ENCODE data around the gene PLK1.
"Not testable (repeated sequence)": the region's sequence is repeated elsewhere in the genome, so short reads cannot be mapped to it uniquely, and the experiment has no call there.

The PLK1 gene

DNA sequence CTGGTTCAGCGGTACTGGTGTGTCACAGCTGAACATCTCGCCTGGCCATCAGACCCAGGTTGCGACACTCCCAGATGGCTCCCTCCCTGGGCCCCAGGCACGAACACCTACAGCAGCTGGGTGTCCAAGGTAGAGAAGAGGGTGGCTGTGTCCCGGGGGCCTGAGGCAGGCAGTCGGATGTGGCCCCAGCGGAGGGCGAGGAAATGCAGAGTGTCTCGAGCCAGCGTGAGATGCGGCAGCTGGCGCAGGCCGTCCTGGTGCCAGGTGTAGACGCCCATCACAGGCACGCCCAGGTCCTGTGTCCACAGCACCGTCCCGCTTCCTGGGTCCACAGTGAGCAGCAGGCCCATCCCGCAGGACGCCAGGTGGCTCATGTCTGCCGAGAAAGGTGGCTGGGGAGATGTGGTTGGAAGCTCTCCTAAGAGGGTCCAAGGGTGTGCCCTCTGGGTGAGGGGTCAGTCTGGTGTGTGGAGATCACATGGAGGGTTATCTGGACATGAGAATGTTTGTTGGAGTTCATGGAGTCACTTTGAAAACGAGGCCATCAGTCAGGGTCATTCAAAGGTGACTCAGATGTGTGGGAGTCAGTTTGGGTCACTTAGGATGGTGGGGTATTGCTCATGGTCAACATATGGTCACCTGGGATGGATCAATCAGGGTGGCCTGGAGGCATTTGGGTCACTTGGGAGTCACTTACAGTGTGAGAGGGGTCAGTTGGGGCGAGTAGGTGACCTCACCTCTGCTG, 26.3 kb downstream of the PLK1 start:
- no peak for DNase-seq (ENCODE audit: low read depth in 1 of 2, low spot score in 1 of 2)
- in situ Hi-C loops (cut with HindIII; ENCODE audit: low pct_unique_long_range_greater_than_20kb, low sequenced_read_pairs) = no loop called here
- no peak for TF ChIP-seq JUND (IDR thresholded peaks at IDR 0.05; ENCODE audit: low read depth)

DNA sequence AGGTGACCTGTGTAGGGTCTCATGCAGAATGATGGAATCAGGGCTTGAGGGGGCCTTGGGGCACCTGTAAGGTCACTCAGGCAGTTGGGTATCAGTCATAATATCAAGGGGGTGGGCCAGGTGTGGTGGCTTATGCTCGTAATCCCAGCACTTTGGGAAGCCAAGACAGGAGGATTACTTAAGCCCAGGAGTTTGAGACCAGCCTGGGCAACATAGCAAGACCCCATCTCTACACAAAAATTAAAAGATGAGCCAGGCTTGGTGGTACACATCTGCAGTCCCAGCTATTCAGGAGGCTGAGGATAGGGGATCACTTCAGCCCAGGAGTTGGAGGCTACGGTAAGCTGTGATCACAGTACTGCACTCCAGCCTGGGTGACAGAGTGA, 26.8 kb downstream of the PLK1 start:
- DNase-seq (ENCODE audit: low read depth in 1 of 2, low spot score in 1 of 2) = no peak
- TF ChIP-seq JUND (IDR thresholded peaks at IDR 0.05; ENCODE audit: low read depth) = no peak
- in situ Hi-C loops (cut with HindIII; ENCODE audit: low pct_unique_long_range_greater_than_20kb, low sequenced_read_pairs) = no loop called here

DNA sequence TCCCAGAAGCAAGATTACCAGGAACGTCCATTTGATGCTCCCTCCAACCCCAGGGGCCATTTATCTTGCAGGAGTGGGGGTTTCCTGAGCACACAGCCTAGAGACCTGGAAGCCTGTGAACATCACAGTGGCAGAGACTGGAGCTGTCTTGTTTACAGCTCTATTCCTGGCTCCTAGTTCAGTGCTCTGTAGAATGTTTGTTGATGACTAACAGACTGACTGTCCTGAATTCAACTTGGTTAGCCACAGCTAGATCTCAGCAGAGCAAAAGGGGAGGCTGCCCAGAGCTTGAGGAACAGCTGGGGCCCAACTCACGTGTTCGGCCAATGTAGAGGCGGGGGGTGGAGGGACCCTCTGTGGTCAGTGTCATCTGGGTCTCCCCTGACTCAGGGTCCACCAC, 27.8 kb downstream of the PLK1 start:
- TF ChIP-seq JUND (IDR thresholded peaks at IDR 0.05; ENCODE audit: low read depth) = no peak
- in situ Hi-C loops (cut with HindIII; ENCODE audit: low pct_unique_long_range_greater_than_20kb, low sequenced_read_pairs) = no loop called here
- DNase-seq (ENCODE audit: low read depth in 1 of 2, low spot score in 1 of 2) = no peak

DNA sequence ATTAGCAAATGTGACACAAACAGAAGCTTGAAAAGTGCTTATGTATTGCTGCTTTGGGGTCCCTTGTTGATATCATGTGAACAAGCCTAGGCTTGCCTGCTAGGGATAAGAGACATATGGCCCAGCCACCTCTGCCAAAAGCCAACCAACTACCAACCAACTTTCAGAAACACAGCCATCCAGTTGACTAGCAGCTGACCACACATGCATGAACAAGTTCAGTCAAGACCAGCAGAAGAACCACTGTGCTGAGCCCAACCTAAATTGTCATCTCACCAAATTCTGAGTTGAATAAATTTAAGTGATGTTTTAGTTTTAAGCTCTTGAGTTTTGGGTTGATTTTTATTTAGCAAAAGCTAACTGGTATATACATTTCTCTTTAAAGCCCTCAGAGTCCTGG, 30.8 kb downstream of the PLK1 start:
- TF ChIP-seq JUND (IDR thresholded peaks at IDR 0.05; ENCODE audit: low read depth) = no peak
- DNase-seq (ENCODE audit: low read depth in 1 of 2, low spot score in 1 of 2) = no peak
- in situ Hi-C loops (cut with HindIII; ENCODE audit: low pct_unique_long_range_greater_than_20kb, low sequenced_read_pairs) = no loop called here

DNA sequence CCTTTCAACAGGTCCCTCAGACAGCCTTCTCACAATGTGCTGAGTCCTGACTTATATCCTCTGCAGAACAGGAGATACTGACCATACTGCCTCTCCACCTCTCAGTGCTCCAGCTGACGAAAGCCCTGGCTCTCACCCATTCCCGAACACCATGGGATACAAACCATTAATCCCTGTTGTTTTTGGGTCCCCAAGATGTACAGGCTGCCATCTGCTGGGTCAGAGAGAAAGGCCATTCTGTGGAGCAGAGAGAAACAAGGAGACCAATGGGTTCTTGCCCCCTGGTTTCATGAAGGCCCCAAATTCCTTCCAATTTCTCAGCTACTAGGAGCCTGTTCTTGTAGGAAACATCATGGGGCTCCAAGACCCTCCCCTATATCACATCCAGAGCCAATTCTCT, 31.3 kb downstream of the PLK1 start:
- no peak for TF ChIP-seq JUND (IDR thresholded peaks at IDR 0.05; ENCODE audit: low read depth)
- in situ Hi-C loops (cut with HindIII; ENCODE audit: low pct_unique_long_range_greater_than_20kb, low sequenced_read_pairs) = no loop called here
- DNase-seq (ENCODE audit: low read depth in 1 of 2, low spot score in 1 of 2) = peak in 1 of 2 experiments; percentile 29

DNA sequence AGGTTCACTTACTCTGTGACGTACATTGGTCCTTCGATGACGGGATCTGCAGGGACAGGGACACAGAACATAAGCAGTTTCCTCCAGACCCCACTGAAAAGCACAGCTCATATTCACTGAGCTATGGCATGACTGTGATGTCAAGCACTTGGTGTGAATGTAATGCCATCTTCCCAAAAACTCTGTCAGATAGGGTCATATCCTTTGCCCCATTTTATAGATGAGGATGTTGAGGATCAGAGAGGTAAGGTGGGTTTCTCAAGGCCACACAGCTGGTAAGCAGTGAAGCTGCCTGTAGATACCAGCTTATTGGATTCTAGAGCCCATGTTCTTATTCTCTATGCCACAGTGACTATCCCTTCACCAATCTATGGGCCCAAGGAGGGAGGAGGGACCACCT, 31.8 kb downstream of the PLK1 start:
- DNase-seq (ENCODE audit: low read depth in 1 of 2, low spot score in 1 of 2) = no peak
- TF ChIP-seq JUND (IDR thresholded peaks at IDR 0.05; ENCODE audit: low read depth) = no peak
- in situ Hi-C loops (cut with HindIII; ENCODE audit: low pct_unique_long_range_greater_than_20kb, low sequenced_read_pairs) = no loop called here

DNA sequence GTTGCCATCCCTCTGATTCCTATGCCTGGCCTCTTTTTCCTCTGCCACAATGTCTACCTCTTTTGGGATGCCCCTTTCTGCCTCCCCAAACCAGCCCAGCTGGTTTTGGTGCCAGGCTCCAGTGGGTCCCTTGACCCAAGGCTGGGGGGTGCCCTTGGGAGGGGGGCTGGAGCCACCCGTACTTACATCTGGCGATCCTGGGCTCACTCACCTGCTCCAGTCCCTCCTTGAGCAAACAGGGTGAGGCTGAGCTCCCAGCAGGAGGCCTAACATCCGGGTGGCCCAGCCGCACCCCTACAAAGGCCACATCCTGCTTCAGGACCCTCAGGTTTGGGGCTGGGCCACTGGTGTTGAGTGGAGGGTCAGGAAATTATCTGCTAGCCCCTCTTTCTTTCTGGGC, 33.1 kb downstream of the PLK1 start:
- TF ChIP-seq JUND (IDR thresholded peaks at IDR 0.05; ENCODE audit: low read depth) = no peak
- no peak for DNase-seq (ENCODE audit: low read depth in 1 of 2, low spot score in 1 of 2)
- in situ Hi-C loops (cut with HindIII; ENCODE audit: low pct_unique_long_range_greater_than_20kb, low sequenced_read_pairs) = no loop called here

DNA sequence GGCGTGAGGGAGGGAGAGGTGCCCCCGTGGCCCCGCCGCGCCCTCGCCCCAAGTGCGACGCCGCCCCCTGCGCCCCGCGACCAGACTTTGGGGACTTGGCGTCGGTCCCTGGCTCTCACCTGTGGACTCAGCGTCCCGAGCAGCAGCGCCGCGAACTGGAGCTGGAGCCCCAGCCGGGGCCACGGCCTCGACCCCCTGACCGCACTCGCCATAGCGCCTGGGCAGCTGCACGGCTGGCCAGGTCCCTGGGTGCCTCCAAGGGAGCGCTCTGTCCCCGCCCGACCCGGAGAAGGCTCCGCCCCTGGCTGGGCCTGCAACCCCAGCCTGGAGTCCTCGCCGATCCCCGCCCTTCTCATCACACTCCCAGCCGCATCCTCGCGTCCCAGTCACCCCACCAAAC, 34.3 kb downstream of the PLK1 start, which contains the start of gene ERN2:
TSS of gene ERN2 (minus strand) at position 247 of the 400 bp plus-strand sequence. CDS start at position 212, 35 bp downstream.
- in situ Hi-C loops (cut with HindIII; ENCODE audit: low pct_unique_long_range_greater_than_20kb, low sequenced_read_pairs) = no loop called here
- no peak for TF ChIP-seq JUND (IDR thresholded peaks at IDR 0.05; ENCODE audit: low read depth)
- DNase-seq (ENCODE audit: low read depth in 1 of 2, low spot score in 1 of 2) = no peak

DNA sequence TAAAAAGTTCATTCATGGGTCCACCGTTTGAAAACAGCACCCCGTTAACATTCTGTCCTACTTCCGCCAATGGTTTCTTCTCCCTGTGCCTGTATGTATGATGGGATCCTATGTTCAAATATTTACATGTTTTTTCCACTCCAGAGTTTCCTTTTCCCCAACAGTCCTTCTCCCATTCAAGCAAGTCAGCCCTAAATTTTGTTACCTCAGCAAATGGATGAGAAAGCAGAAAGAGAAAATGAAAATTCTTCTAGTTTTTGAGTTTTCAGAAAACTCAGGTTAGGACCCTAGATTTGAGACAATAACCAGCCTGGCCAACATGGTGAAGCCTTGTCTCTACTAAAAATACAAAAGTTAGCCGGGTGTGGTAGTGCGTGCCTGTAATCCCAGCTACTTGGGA, 37.8 kb downstream of the PLK1 start:
- no peak for DNase-seq (ENCODE audit: low read depth in 1 of 2, low spot score in 1 of 2)
- in situ Hi-C loops (cut with HindIII; ENCODE audit: low pct_unique_long_range_greater_than_20kb, low sequenced_read_pairs) = no loop called here
- TF ChIP-seq JUND (IDR thresholded peaks at IDR 0.05; ENCODE audit: low read depth) = no peak

DNA sequence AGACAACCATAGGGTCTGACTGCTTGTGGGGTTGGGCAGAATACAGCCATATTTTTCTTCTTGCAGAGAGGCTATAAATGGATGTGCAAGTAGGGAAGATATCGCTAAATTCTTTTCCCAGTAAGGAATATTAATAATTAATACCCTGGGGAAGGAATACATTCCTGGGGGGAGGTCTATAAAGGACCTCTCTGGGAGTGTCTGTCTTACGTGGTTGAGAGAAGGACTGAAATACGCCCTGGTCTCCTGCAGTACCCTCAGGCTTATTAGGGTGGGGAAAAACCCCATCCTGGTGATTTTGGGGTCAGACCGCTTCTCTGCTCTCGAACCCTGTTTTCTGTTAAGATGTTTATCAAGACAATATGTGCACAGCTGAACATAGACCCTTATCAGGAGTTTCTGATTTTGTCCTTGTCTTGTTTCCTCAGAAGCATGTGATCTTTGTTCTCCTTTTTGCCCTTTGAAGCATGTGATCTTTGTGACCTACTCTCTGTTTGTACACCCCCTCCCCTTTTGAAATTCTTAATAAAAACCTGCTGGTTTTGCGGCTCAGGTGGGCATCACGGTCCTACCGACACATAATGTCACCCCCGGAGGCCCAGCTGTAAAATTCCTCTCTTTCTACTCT, 44.0 kb downstream of the PLK1 start:
- DNase-seq (ENCODE audit: low read depth in 1 of 2, low spot score in 1 of 2); in situ Hi-C loops (cut with HindIII; ENCODE audit: low pct_unique_long_range_greater_than_20kb, low sequenced_read_pairs): not testable (repeated sequence)

DNA sequence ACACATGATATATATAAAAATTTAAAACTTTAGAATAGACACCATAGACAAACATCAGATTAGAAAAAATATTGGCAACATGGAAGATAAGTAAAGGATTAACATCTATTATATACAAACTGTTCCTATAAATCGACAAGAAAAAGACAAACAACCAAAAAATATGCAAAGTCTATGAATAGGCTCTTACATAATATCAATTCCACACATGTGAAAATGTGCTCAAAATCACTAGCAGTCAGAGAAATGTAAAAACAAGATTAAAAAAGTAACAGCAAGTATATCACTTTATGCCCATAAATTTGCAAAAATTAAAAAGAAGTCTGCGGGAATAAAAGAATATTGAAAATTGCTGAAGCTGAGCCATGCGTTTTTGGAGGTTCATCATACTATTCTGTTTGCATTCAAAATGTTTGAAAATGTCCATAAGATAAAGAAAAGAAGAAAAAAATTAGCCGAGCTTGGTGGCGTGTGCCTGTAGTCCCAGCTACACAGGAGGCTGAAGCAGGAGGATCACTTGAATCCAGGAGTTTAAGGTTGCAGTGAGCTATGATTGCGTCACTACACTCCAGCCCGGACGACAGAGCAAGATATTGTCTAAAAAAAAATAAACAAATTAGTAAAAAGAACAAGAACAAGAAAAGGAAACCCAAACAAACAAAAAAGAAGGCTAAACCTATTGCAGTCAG, 45.6 kb downstream of the PLK1 start:
- no peak for TF ChIP-seq JUND (IDR thresholded peaks at IDR 0.05; ENCODE audit: low read depth)
- in situ Hi-C loops (cut with HindIII; ENCODE audit: low pct_unique_long_range_greater_than_20kb, low sequenced_read_pairs) = no loop called here

DNA sequence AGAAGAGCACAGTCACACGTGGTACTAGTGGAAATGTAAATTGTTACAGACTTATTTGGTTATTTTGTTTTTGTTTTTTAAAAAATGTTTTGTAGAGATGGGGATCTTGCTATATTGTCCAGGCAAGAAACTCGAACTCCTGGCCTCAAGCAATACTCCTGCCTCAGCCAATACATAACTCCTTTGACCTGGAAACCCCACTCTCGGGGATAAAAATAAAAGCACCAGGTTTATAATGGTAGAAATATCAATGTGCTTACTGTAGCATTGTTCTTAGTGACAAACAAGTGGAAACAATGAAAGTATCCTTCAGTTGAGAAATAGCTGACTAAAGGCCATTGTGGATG, 46.1 kb downstream of the PLK1 start:
- DNase-seq (ENCODE audit: low read depth in 1 of 2, low spot score in 1 of 2) = no peak
- in situ Hi-C loops (cut with HindIII; ENCODE audit: low pct_unique_long_range_greater_than_20kb, low sequenced_read_pairs) = no loop called here
- TF ChIP-seq JUND (IDR thresholded peaks at IDR 0.05; ENCODE audit: low read depth) = no peak

More for the DNA sequence above, 45.6 kb downstream of the PLK1 start:
- DNase-seq (ENCODE audit: low read depth in 1 of 2, low spot score in 1 of 2) = no peak

DNA sequence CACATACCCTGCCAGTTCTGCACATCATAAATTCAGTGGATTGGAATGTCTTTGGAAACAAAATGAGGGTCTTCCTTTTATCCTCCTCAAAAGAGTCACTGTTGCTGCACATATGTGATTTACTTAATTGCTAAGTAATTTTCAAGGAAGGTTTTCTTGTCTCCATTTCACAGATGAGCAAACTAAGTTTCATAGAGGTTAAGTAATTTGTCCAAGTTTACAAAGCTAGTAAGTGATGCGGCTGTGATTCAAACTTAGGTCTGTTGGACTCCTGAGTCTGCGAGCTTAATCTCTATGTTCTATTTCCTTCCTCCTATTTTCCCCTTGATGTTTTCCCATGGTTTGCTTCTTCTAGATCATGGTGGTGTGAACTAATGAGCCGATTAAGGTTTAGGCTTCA, 48.0 kb downstream of the PLK1 start:
- in situ Hi-C loops (cut with HindIII; ENCODE audit: low pct_unique_long_range_greater_than_20kb, low sequenced_read_pairs) = no loop called here
- DNase-seq (ENCODE audit: low read depth in 1 of 2, low spot score in 1 of 2) = no peak
- TF ChIP-seq JUND (IDR thresholded peaks at IDR 0.05; ENCODE audit: low read depth) = no peak
